ENCODE measurements around the gene CNRIP1. TPM values are rescaled to one million over a fixed set of nuclear protein-coding genes. Genes with fewer than 3 reads are reported as not detected.

Gene CNRIP1
- total RNA-seq, 1 experiment from 2014 or later = not detected

- no peak overlapping the region for H3K4me2 ChIP-seq (ENCODE audit: low read length)
- DNase-seq (ENCODE audit: low read depth, low spot score) (no peak), ATAC-seq (no peak)
- intact Hi-C loops (cut with micrococcal nuclease) = no loop called here
- no peak for TF ChIP-seq SP1 (IDR thresholded peaks at IDR 0.05; ENCODE audit: low read depth)
- TF ChIP-seq ZNF274 (IDR thresholded peaks at IDR 0.05; ENCODE audit: low read depth, low read length) = no peak
- no peak for TF ChIP-seq ELF1 (IDR thresholded peaks at IDR 0.05; ENCODE audit: borderline replicate concordance, low read depth)
- TF ChIP-seq FOSL1 (IDR thresholded peaks at IDR 0.05; ENCODE audit: low read depth) = no peak
- no peak for TF ChIP-seq TCF7L2 (IDR thresholded peaks at IDR 0.05; ENCODE audit: borderline replicate concordance, extremely low read depth, insufficient read depth, insufficient read length)
- no peak for TF ChIP-seq ZFX (IDR thresholded peaks at IDR 0.05)
- TF ChIP-seq CTCF (IDR thresholded peaks at IDR 0.05 in 2 of 3, conservative IDR thresholded peaks at IDR 0.05 in 1 of 3; ENCODE audit: borderline replicate concordance in 1 of 3, insufficient read depth in 1 of 3, low read depth in 2 of 3, low read length in 2 of 3) = no peak
- no peak for TF ChIP-seq EZH2phosphoT487 (IDR thresholded peaks at IDR 0.05; ENCODE audit: borderline replicate concordance)
- no peak for TF ChIP-seq RAD21 (IDR thresholded peaks at IDR 0.05; ENCODE audit: low read depth)
- TF ChIP-seq CEBPB (IDR thresholded peaks at IDR 0.05; ENCODE audit: low read depth) = no peak
- TF ChIP-seq EGR1 (IDR thresholded peaks at IDR 0.05; ENCODE audit: low read depth) = no peak
- no peak for TF ChIP-seq SRF (IDR thresholded peaks at IDR 0.05; ENCODE audit: low read depth)
- TF ChIP-seq CBX3 (IDR thresholded peaks at IDR 0.05; ENCODE audit: low read depth) = no peak
- no peak for TF ChIP-seq POLR2AphosphoS5 (IDR thresholded peaks at IDR 0.05; ENCODE audit: low read depth, low read length)
- H3K9me3 ChIP-seq (ENCODE audit: control insufficient read depth in 1 of 2, insufficient read depth in 1 of 2, low read depth in 1 of 2, low read length in 2 of 2) = no peaks in the 10 kb centered on the region
- H3K79me2 ChIP-seq (ENCODE audit: insufficient read depth, low read length) = no peaks in the 10 kb centered on the region
- H3K27ac ChIP-seq (ENCODE audit: low read depth, low read length) = no peak overlapping the region
- ChIA-PET POLR2A (no interaction called here), RAD21 (ENCODE audit: low non-redundant PET in 1 of 2, low total read pairs in 2 of 2, uncharacterized antibody in 2 of 2, unreplicated experiment in 2 of 2) (no interaction called here), CTCF (no interaction called here)
- no peaks in the 10 kb centered on the region for H3K9me2 ChIP-seq (ENCODE audit: insufficient read depth)
- no TSS peak for BruUV-seq (replicated peaks)
- H2AFZ ChIP-seq (ENCODE audit: low read depth, low read length, poor library complexity, severe bottlenecking) = no peak overlapping the region
- H4K20me1 ChIP-seq (ENCODE audit: insufficient read depth) = no peaks in the 10 kb centered on the region
- H3K4me1 ChIP-seq (ENCODE audit: control insufficient read depth in 1 of 2, insufficient read depth in 2 of 2, low read length in 2 of 2) = peaks cover 0 to 6% of the 10 kb centered on the region in 2 experiments; a peak in 2 of 4 replicates
- peaks cover 9% of the 10 kb centered on the region; the same call in 1 of the 2 replicates for H3K27me3 ChIP-seq (ENCODE audit: insufficient read depth, low read length)
- no peak overlapping the region for H3K9ac ChIP-seq (ENCODE audit: low read length)
- no peaks in the 10 kb centered on the region for H3K36me3 ChIP-seq (ENCODE audit: control insufficient read depth in 1 of 2, insufficient read depth in 2 of 2, low read length in 2 of 2)
- no peak overlapping the region for H3K4me3 ChIP-seq (replicated peaks in 1 of 2; ENCODE audit: low read depth in 1 of 2, low read length in 2 of 2)
Measured at GRCh38 chr2:68342470-68342869, 22.7 kb upstream of the CNRIP1 start.
